T-helper 1 cell treated with Interleukin-12 subunit alpha and Interleukin-12 subunit beta and Interleukin-4 antibody, amounts not matched to agents 30 ng/mL and 1 ng/mL, for 36 hours (primary cell): ENCODE results near the gene FHAD1. TPM values are rescaled to one million over a fixed set of nuclear protein-coding genes. Genes with fewer than 3 reads are reported as not detected.

Experiments
- total RNA-seq: library from RNA; stranded (reverse); gene quantifications from 2 replicates; pipeline ENCODE4 v1.2.3, GENCODE V29; 2022

Gene FHAD1
- total RNA-seq, 1 donor from 2014 or later: not detected

Other genes starting within 250 kb of the FHAD1 start
- gene TMEM51, start 93.5 kb upstream of the FHAD1 start, total RNA-seq: 0.10 and 0.24 TPM in 2 replicates
- gene EFHD2, start 162.7 kb downstream of the FHAD1 start, total RNA-seq: 146 and 149 TPM in 2 replicates
- gene CTRC, start 191.2 kb downstream of the FHAD1 start, total RNA-seq: 0.66 and 1.0 TPM in 2 replicates
- gene CELA2A, start 209.5 kb downstream of the FHAD1 start, total RNA-seq: not detected in 2 replicates
- gene CELA2B, start 228.9 kb downstream of the FHAD1 start, total RNA-seq: not detected in 2 replicates